K562 (cell line): ENCODE measurements around the gene TM4SF20. TPM values are rescaled to one million over a fixed set of nuclear protein-coding genes. Genes with fewer than 3 reads are reported as not detected.

ENCODE experiments used
- ATAC-seq: fragments of 200-7000 bp; cut with Tn5 transposase; 3 replicates; pipeline ENCODE4 v1.9.1; 2020; ENCODE audit warnings: moderate library complexity
- BruUV-seq: library from RNA; stranded (reverse); fragments of 400-500 nt; replicated peaks from 2 replicates; lab custom pipeline; 2021; lab: Mats Ljungman, UMichigan
- CTCF ChIA-PET: fragments of 300-600 bp; formaldehyde crosslinking; extraction: SDS; loops from one replicate; lab custom pipeline; 2021; ENCODE audit warnings: low intra/inter-chr PET ratio; lab: Yijun Ruan, JAX
- POLR2A ChIA-PET: fragments of 300-600, 350-650 bp; sonication (Branson Sonifier 250); formaldehyde crosslinking; extraction: SDS; loops from one replicate; lab custom pipeline; 2021; ENCODE audit warnings: antibody characterized with exemption, inconsistent platforms; lab: Yijun Ruan, JAX
- DNase-seq, 4 experiments: peaks; one replicate each; pipeline versions ENCODE4 v3.0.0 to v3.0.0-alpha.2; 2011 to 2018; ENCODE audit warnings: low spot score in 3 of 4, mixed read lengths in 3 of 4; ENCODE audit errors: extremely low read depth in 1 of 4
- FAIRE-seq: peaks from 2 replicates; lab custom pipeline; 2011; peaks lifted over from hg19 to GRCh38; lab: Jason Lieb, UNC
- H2AFZ ChIP-seq: 2 replicates; pipeline ENCODE4 v1.6.0; 2011; ENCODE audit warnings: low read depth, low read length, control low read depth, inconsistent platforms
- H3K27ac ChIP-seq: fragments of 200-600 bp; 3 replicates; pipeline ENCODE4 v1.8.0; 2011; ENCODE audit warnings: low read depth, mild to moderate bottlenecking, control low read depth, inconsistent platforms, low read length, moderate library complexity, mixed read lengths; ENCODE audit errors: extremely low read depth
- H3K27me3 ChIP-seq, 2 experiments: fragments of 300-600 bp in 1 of 2; 2 replicates in 1 of 2; 3 replicates in 1 of 2; pipeline versions ENCODE4 v1.6.0 to v1.8.0; 2011; ENCODE audit warnings: inconsistent platforms in 2 of 2, low read length in 2 of 2, mild to moderate bottlenecking in 1 of 2, mixed read lengths in 1 of 2, moderate library complexity in 1 of 2; ENCODE audit not compliant: control insufficient read depth in 2 of 2, insufficient read depth in 2 of 2
- H3K36me3 ChIP-seq: fragments of 300-600 bp; 3 replicates; pipeline ENCODE4 v1.8.0; 2011; ENCODE audit warnings: mild to moderate bottlenecking, low read length, inconsistent platforms; ENCODE audit not compliant: control insufficient read depth, insufficient read depth
- H3K4me1 ChIP-seq, 2 experiments: fragments of 200-600 bp in 1 of 2; replicated peaks in 1 of 2; 2 replicates in 1 of 2; 3 replicates in 1 of 2; pipeline versions ENCODE4 v1.5.1 to v1.8.0; 2011; ENCODE audit warnings: inconsistent platforms in 2 of 2, low read length in 2 of 2, mild to moderate bottlenecking in 1 of 2, mixed read lengths in 1 of 2, moderate library complexity in 1 of 2; ENCODE audit not compliant: control insufficient read depth in 2 of 2, insufficient read depth in 2 of 2
- H3K4me2 ChIP-seq: 2 replicates; pipeline ENCODE4 v1.6.1; 2011; ENCODE audit warnings: low read length, control low read depth, inconsistent platforms, mixed read lengths; ENCODE audit not compliant: insufficient read depth
- H3K4me3 ChIP-seq: fragments of 200-600 bp; sonication (generic), shearing (Covaris generic); 2 replicates; pipeline ENCODE4 v1.5.1; 2016; ENCODE audit warnings: control low read depth, inconsistent platforms
- H3K79me2 ChIP-seq: fragments of 200-600 bp; 3 replicates; pipeline ENCODE4 v1.8.0; 2011; ENCODE audit warnings: low read length, inconsistent platforms; ENCODE audit not compliant: control insufficient read depth, insufficient read depth
- H3K9ac ChIP-seq, 2 experiments: 2 replicates each; pipeline versions ENCODE4 v1.6.0 to v1.6.1; 2011; ENCODE audit warnings: low read depth in 2 of 2, low read length in 2 of 2, control low read depth in 1 of 2, inconsistent platforms in 1 of 2, mild to moderate bottlenecking in 1 of 2, mixed read lengths in 1 of 2; ENCODE audit not compliant: insufficient read depth in 1 of 2
- H3K9me1 ChIP-seq: one replicate; pipeline ENCODE4 v1.6.0; 2011; ENCODE audit warnings: inconsistent platforms, mild to moderate bottlenecking, low read length, moderate library complexity; ENCODE audit not compliant: control insufficient read depth, insufficient read depth
- H3K9me3 ChIP-seq: replicated peaks from 2 replicates; pipeline ENCODE4 v1.5.1; 2011; ENCODE audit warnings: low read depth, low read length, inconsistent platforms; ENCODE audit not compliant: control insufficient read depth, insufficient read depth
- H4K20me1 ChIP-seq: replicated peaks from 2 replicates; pipeline ENCODE4 v1.6.1; 2011; ENCODE audit warnings: low read length, inconsistent platforms, mixed read lengths; ENCODE audit not compliant: control insufficient read depth, insufficient read depth
- EP300 ChIP-seq: IDR thresholded peaks from 2 replicates; pipeline ENCODE4 v1.6.1; 2012; ENCODE audit warnings: low read length, improper control_type of control experiment
- FOXM1 ChIP-seq, 2 experiments: fragments of 450-650 bp in 1 of 2; sonication (generic) in 1 of 2; formaldehyde crosslinking in 1 of 2; IDR thresholded peaks; 2 replicates each; pipeline versions ENCODE4 v1.6.1 to v1.9.0; 2017 to 2022; ENCODE audit warnings: low read depth in 2 of 2, mild to moderate bottlenecking in 2 of 2, missing genetic modification reagents in 1 of 2, moderate library complexity in 1 of 2
- GATAD2B ChIP-seq: fragments of 450-650 bp; IDR thresholded peaks from 2 replicates; pipeline ENCODE4 v1.6.1; 2017; ENCODE audit warnings: mild to moderate bottlenecking, borderline replicate concordance
- MCM5 ChIP-seq: fragments of 450-650 bp; IDR thresholded peaks from 2 replicates; pipeline ENCODE4 v1.6.1; 2016; ENCODE audit warnings: low read depth
- SP2 ChIP-seq: IDR thresholded peaks from 2 replicates; pipeline ENCODE4 v1.6.1; 2011; ENCODE audit warnings: mild to moderate bottlenecking, low read depth, low read length, moderate library complexity; ENCODE audit not compliant: poor library complexity, severe bottlenecking; ENCODE audit errors: extremely low read depth
- TCF3 ChIP-seq: sonication (generic); formaldehyde crosslinking; IDR thresholded peaks from 2 replicates; pipeline ENCODE4 v1.4.0; 2020; ENCODE audit warnings: mild to moderate bottlenecking, missing genetic modification reagents
- ZNF431 ChIP-seq: sonication (generic); formaldehyde crosslinking; IDR thresholded peaks from 2 replicates; pipeline ENCODE4 v1.8.0; 2022; ENCODE audit warnings: mild to moderate bottlenecking, missing genetic modification reagents
- ZNF445 ChIP-seq: fragments of 250-450 bp; sonication (Bioruptor Pico); IDR thresholded peaks from 2 replicates; pipeline ENCODE4 v1.4.0; 2020; ENCODE audit warnings: low read depth, mild to moderate bottlenecking, moderate library complexity
- ZNF512 ChIP-seq: IDR thresholded peaks from 2 replicates; pipeline ENCODE4 v1.6.1; 2016; ENCODE audit warnings: missing genetic modification characterization, missing compliant biosample characterization
- ZNF717 ChIP-seq: fragments of 250-450 bp; sonication (Bioruptor Pico); IDR thresholded peaks from 2 replicates; pipeline ENCODE4 v1.5.0; 2021
- WGBS: fragments of 100-300 bp; shearing (Covaris generic); methylation state at CpG from one replicate; pipeline ENCODE4 v1.1.6; 2016; ENCODE audit warnings: low coverage, mixed read lengths; ENCODE audit not compliant: insufficient coverage; ENCODE audit errors: missing lambda C conversion rate; 5-methylcytosine and 5-hydroxymethylcytosine counted together
- in situ Hi-C: fragments of 300-500 bp; cut with MboI; formaldehyde crosslinking; loops from 4 replicates; pipeline ENCODE4 v1.15.0; 2018; ENCODE audit warnings: inconsistent platforms, mixed read lengths
- intact Hi-C: fragments of 100-400 bp; cut with micrococcal nuclease; formaldehyde crosslinking; loops from 2 replicates; pipeline ENCODE4 v1.14.2; 2022
- polyA plus RNA-seq, 8 experiments: library from polyadenylated mRNA; depleted of rRNA in 4 of 8; stranded (reverse) in 5 of 8; unstranded in 3 of 8; fragments of >200 nt; fragmentation: Nextera tagmentation in 2 of 8; fragmentation: Illumina TruSeq in 1 of 8; extraction: Ambion mirVana in 2 of 8; extraction: Trizol in 1 of 8; gene quantifications; 2 replicates each; pipeline versions ENCODE4 v1.2.1 to v1.2.3, GENCODE V29; 2011 to 2014; ENCODE audit warnings: inconsistent platforms in 1 of 8, missing spikeins in 1 of 8
- total RNA-seq, 7 experiments: library from RNA; depleted of rRNA in 6 of 7; stranded (reverse); fragments of >200 nt in 6 of 7; fragmentation: Illumina TruSeq in 2 of 7; extraction: Trizol in 2 of 7; gene quantifications; 2 replicates each; pipeline versions ENCODE4 v1.2.1 to v1.2.3, GENCODE V29; 2011 to 2021; ENCODE audit warnings: low replicate concordance in 1 of 7
- TF ChIP-seq, protein P1 (sequence below): fragments of 150-350 bp; conservative IDR thresholded peaks from 2 replicates; pipeline ENCODE4 v1.6.1; 2014; ENCODE audit warnings: low read length

Gene TM4SF20
- total and polyA plus RNA-seq, 9 of the 15 experiments (the other 6 are each of a cell fraction or from before 2014, with no cell fraction given): not detected

- 53% methylated on average over 8 of the region's 8 CpGs for WGBS
- H3K36me3 ChIP-seq: no peaks in the 10 kb centered on the region
- FAIRE-seq (no peak), DNase-seq (no peak), ATAC-seq (no peak)
- no peaks in the 10 kb centered on the region for H3K27me3 ChIP-seq
- H3K27ac ChIP-seq: no peak overlapping the region
- POLR2A ChIA-PET: no interaction called here
- CTCF ChIA-PET: no interaction called here
- H3K4me1 ChIP-seq: no peaks in the 10 kb centered on the region; a peak in 1 of 5 replicates
- no peaks in the 10 kb centered on the region for H4K20me1 ChIP-seq
- H3K4me3 ChIP-seq: no peak overlapping the region
- no peaks in the 10 kb centered on the region for H3K9me1 ChIP-seq
- in situ Hi-C loops: loop anchor here (5.0 kb wide), 1 partner anchor 54 kb away; no protein-coding TSS in a partner anchor
- no peak overlapping the region for H3K9ac ChIP-seq
- H3K79me2 ChIP-seq: no peaks in the 10 kb centered on the region
- BruUV-seq: no TSS peak
- H3K9me3 ChIP-seq: no peaks in the 10 kb centered on the region
- H3K4me2 ChIP-seq: no peak overlapping the region
- intact Hi-C loops: no loop called here
- TF ChIP-seq TCF3: no peak
- no peak for TF ChIP-seq GATAD2B
- no peak for TF ChIP-seq MCM5
- TF ChIP-seq ZNF717 (CRISPR knock-in tag): no peak
- TF ChIP-seq FOXM1 (IDR thresholded peaks at IDR 0.05; ENCODE audit: low read depth): no peak
- TF ChIP-seq FOXM1 (CRISPR knock-in tag; IDR thresholded peaks at IDR 0.05; ENCODE audit: low read depth): no peak
- TF ChIP-seq ZNF445 (CRISPR knock-in tag): no peak
- TF ChIP-seq EP300: no peak
- no peak for TF ChIP-seq ZNF512
- no peak for TF ChIP-seq ZNF431 (CRISPR knock-in tag)
- TF ChIP-seq SP2: no peak
- TF ChIP-seq, protein P1, sequence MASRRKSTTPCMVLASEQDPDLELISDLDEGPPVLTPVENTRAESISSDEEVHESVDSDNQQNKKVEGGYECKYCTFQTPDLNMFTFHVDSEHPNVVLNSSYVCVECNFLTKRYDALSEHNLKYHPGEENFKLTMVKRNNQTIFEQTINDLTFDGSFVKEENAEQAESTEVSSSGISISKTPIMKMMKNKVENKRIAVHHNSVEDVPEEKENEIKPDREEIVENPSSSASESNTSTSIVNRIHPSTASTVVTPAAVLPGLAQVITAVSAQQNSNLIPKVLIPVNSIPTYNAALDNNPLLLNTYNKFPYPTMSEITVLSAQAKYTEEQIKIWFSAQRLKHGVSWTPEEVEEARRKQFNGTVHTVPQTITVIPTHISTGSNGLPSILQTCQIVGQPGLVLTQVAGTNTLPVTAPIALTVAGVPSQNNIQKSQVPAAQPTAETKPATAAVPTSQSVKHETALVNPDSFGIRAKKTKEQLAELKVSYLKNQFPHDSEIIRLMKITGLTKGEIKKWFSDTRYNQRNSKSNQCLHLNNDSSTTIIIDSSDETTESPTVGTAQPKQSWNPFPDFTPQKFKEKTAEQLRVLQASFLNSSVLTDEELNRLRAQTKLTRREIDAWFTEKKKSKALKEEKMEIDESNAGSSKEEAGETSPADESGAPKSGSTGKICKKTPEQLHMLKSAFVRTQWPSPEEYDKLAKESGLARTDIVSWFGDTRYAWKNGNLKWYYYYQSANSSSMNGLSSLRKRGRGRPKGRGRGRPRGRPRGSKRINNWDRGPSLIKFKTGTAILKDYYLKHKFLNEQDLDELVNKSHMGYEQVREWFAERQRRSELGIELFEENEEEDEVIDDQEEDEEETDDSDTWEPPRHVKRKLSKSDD: no peak
- no peak overlapping the region for H2AFZ ChIP-seq
Observed at GRCh38 chr2:227413371-227413770, 34.3 kb upstream of the TM4SF20 start.
